Measurements from ENCODE around the gene MEI1. TPM values are rescaled to one million over a fixed set of nuclear protein-coding genes. Genes with fewer than 3 reads are reported as not detected.
A peak's percentile ranks its signal among the peaks of the same experiment; 100 is the strongest.
"Not testable (repeated sequence)": the region's sequence is repeated elsewhere in the genome, so short reads cannot be mapped to it uniquely, and the experiment has no call there.

MEI1 gene
- total RNA-seq, 1 experiment from 2014 or later, result 4.9 TPM

DNA sequence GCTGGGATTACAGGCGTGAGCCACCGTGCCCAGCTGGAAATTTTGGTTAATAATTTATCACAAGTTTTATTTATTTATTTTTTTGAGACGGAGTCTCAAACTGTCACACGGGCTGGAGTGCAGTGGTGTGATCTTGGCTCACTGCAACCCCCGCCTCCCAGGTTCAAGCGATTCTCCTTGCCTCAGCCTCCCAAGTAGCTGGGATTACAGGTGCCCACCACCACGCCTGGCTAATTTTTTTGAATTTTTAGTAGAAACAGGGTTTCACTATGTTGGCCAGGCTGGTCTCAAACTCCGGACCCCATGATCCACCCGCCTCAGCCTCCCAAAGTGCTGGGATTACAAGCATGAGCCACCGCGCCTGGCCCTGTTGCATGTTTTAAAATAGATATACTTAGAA is 12.4 kb upstream of the MEI1 start:
- not testable (repeated sequence) for H3K9me3 ChIP-seq (ENCODE audit: low read length); H3K36me3 ChIP-seq (ENCODE audit: insufficient read depth, low read length); H3K9me2 ChIP-seq (replicated peaks; ENCODE audit: insufficient read depth, low read length); DNase-seq; H3K27me3 ChIP-seq (ENCODE audit: low read length); H2AFZ ChIP-seq (ENCODE audit: low read length)
- Histone ChIP-seq H3K27ac (ENCODE audit: low read length) (peak overlapping the region; percentile 79), H3K9ac (ENCODE audit: low read length) (peak overlapping the region; percentile 95), H3K79me2 (ENCODE audit: low read length) (peaks cover 71% of the 10 kb centered on the region), H4K20me1 (ENCODE audit: insufficient read depth, low read depth, low read length) (peaks cover 23% of the 10 kb centered on the region), H3K4me2 (ENCODE audit: low read depth, low read length, poor library complexity, severe bottlenecking) (peak overlapping the region; percentile 78), H3K4me3 (ENCODE audit: low read length) (peak overlapping the region; percentile 96), H3K4me1 (ENCODE audit: low read length) (peaks cover 40% of the 10 kb centered on the region)

- Histone ChIP-seq H3K9me3 (ENCODE audit: low read length) (no peaks in the 10 kb centered on the region), H4K20me1 (ENCODE audit: insufficient read depth, low read depth, low read length) (peaks cover 18% of the 10 kb centered on the region), H2AFZ (ENCODE audit: low read length) (no peak overlapping the region), H3K4me1 (ENCODE audit: low read length) (peaks cover 39% of the 10 kb centered on the region), H3K27me3 (ENCODE audit: low read length) (no peaks in the 10 kb centered on the region), H3K36me3 (ENCODE audit: insufficient read depth, low read length) (no peaks in the 10 kb centered on the region), H3K79me2 (ENCODE audit: low read length) (peaks cover 61% of the 10 kb centered on the region), H3K27ac (ENCODE audit: low read length) (peak overlapping the region; percentile 79), H3K9ac (ENCODE audit: low read length) (peak overlapping the region; percentile 95), H3K9me2 (replicated peaks; ENCODE audit: insufficient read depth, low read length) (no peaks in the 10 kb centered on the region), H3K4me3 (ENCODE audit: low read length) (peak overlapping the region; percentile 96), H3K4me2 (ENCODE audit: low read depth, low read length, poor library complexity, severe bottlenecking) (peak overlapping the region; percentile 78)
- DNase-seq, result peak; percentile 80
Measured at GRCh38 chr22:41687901-41688364, 11.4 kb upstream of the MEI1 start.

GRCh38 chr22:41688365-41689211 is 10.7 kb upstream of the MEI1 start, which contains the start of gene SNU13:
TSS of gene SNU13 (minus strand) at chr22:41688867. CDS start at chr22:41688796, 71 bp downstream.
- Histone ChIP-seq H2AFZ (ENCODE audit: low read length) (peak within 1 kb of the TSS; percentile 29; the same call in 1 of the 2 replicates), H3K4me3 (ENCODE audit: low read length) (peak within 1 kb of the TSS; percentile 96), H3K79me2 (ENCODE audit: low read length) (peaks cover 54% of the 10 kb centered on the region), H3K4me1 (ENCODE audit: low read length) (peaks cover 33% of the 10 kb centered on the region), H4K20me1 (ENCODE audit: insufficient read depth, low read depth, low read length) (peaks cover 11% of the 10 kb centered on the region), H3K9ac (ENCODE audit: low read length) (peak within 1 kb of the TSS; percentile 95), H3K9me2 (replicated peaks; ENCODE audit: insufficient read depth, low read length) (no peaks in the 10 kb centered on the region), H3K9me3 (ENCODE audit: low read length) (no peaks in the 10 kb centered on the region), H3K4me2 (ENCODE audit: low read depth, low read length, poor library complexity, severe bottlenecking) (peak within 1 kb of the TSS; percentile 78), H3K27me3 (ENCODE audit: low read length) (no peaks in the 10 kb centered on the region), H3K27ac (ENCODE audit: low read length) (peak within 1 kb of the TSS; percentile 79), H3K36me3 (ENCODE audit: insufficient read depth, low read length) (no peaks in the 10 kb centered on the region)
- DNase-seq, result peak; percentile 97

DNA sequence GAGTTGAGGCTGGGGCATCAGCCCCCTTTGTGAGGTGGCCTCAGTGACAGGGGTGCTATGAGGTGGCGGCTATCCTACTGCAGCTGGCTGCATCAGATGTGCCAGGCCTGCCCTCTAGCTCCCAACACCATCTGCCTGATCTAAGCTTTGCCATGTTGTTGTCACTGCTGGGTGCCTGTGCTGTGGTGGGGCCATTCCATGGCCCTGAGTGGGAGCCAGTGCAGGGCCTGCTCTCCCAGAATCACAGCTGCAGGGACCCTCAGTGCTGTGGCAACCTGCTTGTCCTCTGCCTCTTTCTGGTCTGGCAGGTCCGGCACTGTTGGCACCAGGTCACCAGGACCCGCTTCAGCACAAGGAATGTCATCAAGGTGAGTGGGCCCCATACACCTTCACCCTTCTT is 8.8 kb upstream of the MEI1 start:
- no peak for DNase-seq
- H3K79me2 ChIP-seq (ENCODE audit: low read length), result peaks cover 36% of the 10 kb centered on the region
- no peaks in the 10 kb centered on the region for H3K9me3 ChIP-seq (ENCODE audit: low read length)
- H3K27ac ChIP-seq (ENCODE audit: low read length), result 0 out of 2 replicates have a peak overlapping the region, but pooled peaks have one; percentile 4
- peaks cover 4% of the 10 kb centered on the region; the same call in 1 of the 2 replicates for H4K20me1 ChIP-seq (ENCODE audit: insufficient read depth, low read depth, low read length)
- no peaks in the 10 kb centered on the region for H3K9me2 ChIP-seq (replicated peaks; ENCODE audit: insufficient read depth, low read length)
- peak overlapping the region; percentile 24 for H3K9ac ChIP-seq (ENCODE audit: low read length)
- H2AFZ ChIP-seq (ENCODE audit: low read length), result no peak overlapping the region
- H3K36me3 ChIP-seq (ENCODE audit: insufficient read depth, low read length), result no peaks in the 10 kb centered on the region
- no peak overlapping the region for H3K4me3 ChIP-seq (ENCODE audit: low read length)
- no peak overlapping the region for H3K4me2 ChIP-seq (ENCODE audit: low read depth, low read length, poor library complexity, severe bottlenecking)
- H3K27me3 ChIP-seq (ENCODE audit: low read length), result no peaks in the 10 kb centered on the region
- H3K4me1 ChIP-seq (ENCODE audit: low read length), result peaks cover 27% of the 10 kb centered on the region

- Histone ChIP-seq H3K9me3 (ENCODE audit: low read length) (no peaks in the 10 kb centered on the region), H3K27ac (ENCODE audit: low read length) (no peak overlapping the region), H3K36me3 (ENCODE audit: insufficient read depth, low read length) (no peaks in the 10 kb centered on the region), H4K20me1 (ENCODE audit: insufficient read depth, low read depth, low read length) (no peaks in the 10 kb centered on the region), H3K9me2 (replicated peaks; ENCODE audit: insufficient read depth, low read length) (no peaks in the 10 kb centered on the region), H3K4me2 (ENCODE audit: low read depth, low read length, poor library complexity, severe bottlenecking) (no peak overlapping the region), H3K4me1 (ENCODE audit: low read length) (peaks cover 25% of the 10 kb centered on the region), H3K27me3 (ENCODE audit: low read length) (no peaks in the 10 kb centered on the region), H2AFZ (ENCODE audit: low read length) (no peak overlapping the region), H3K4me3 (ENCODE audit: low read length) (no peak overlapping the region), H3K79me2 (ENCODE audit: low read length) (no peaks in the 10 kb centered on the region), H3K9ac (ENCODE audit: low read length) (no peak overlapping the region)
- no peak for DNase-seq
Measured at GRCh38 chr22:41695211-41695610, 4.1 kb upstream of the MEI1 start.

DNA sequence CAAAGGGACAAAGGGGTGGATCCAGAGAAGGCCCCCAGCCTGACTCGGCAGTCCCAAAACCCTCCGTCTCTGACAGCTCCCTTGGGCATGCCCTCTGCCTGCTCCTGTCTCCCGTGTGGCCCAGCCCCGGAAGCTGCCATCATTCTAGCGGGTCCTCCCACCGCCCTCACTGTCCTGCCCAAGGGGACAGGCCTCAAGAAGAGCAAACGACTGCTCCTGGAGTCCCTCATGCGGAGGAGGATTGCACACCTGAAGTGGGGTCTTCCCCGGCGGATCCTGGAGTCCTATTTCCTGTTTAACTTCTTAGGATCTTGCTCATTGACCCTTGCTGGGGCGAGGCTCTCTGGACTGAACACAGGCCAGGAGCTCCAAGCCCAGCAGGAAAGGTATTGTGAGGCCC is 2.6 kb upstream of the MEI1 start:
- Histone ChIP-seq H3K36me3 (ENCODE audit: insufficient read depth, low read length) (no peaks in the 10 kb centered on the region), H3K4me1 (ENCODE audit: low read length) (peaks cover 16% of the 10 kb centered on the region), H3K27me3 (ENCODE audit: low read length) (no peaks in the 10 kb centered on the region), H3K4me2 (ENCODE audit: low read depth, low read length, poor library complexity, severe bottlenecking) (peak overlapping the region; percentile 56), H3K27ac (ENCODE audit: low read length) (no peak overlapping the region), H2AFZ (ENCODE audit: low read length) (peak overlapping the region; percentile 60), H4K20me1 (ENCODE audit: insufficient read depth, low read depth, low read length) (no peaks in the 10 kb centered on the region), H3K4me3 (ENCODE audit: low read length) (peak overlapping the region; percentile 34; the same call in 1 of the 2 replicates), H3K79me2 (ENCODE audit: low read length) (no peaks in the 10 kb centered on the region), H3K9me2 (replicated peaks; ENCODE audit: insufficient read depth, low read length) (no peaks in the 10 kb centered on the region), H3K9ac (ENCODE audit: low read length) (peak overlapping the region; percentile 64), H3K9me3 (ENCODE audit: low read length) (no peaks in the 10 kb centered on the region)
- DNase-seq, result peak; percentile 52

DNA sequence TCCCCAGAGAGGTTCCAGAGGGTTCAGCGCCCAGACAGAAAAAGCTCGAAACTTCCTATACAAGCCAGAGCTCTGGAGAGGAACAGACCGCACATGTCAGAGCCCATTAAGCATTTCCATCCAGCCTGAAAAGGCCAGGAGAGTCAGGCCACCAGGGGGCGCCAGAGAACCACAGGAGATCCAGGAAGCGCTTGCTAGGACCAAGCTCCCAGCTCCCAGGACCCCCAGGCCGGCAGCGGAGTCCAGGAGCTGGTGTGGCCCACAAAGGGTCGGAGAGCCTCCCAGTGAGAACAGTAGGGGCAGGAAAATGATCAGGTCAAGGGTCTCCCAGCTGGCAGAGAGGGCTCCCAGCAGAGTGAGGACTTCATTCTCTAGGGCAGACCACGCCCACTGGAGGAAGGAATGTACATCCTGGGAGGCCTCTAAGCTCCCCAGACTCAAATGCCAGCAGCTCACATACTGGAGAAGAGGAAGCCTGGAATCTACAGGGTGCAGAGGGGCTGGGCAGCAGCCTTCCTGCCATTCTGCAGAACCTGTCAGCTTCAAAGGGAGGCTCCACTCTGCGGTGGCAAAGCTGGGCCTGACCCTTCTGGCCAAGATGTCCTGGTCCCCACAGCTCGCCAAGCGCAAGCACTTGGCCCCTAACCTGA is 2.1 kb upstream of the MEI1 start:
- peak; percentile 96 for DNase-seq
- H3K27ac ChIP-seq (ENCODE audit: low read length), result no peak overlapping the region
- H2AFZ ChIP-seq (ENCODE audit: low read length), result peak overlapping the region; percentile 60
- H3K4me1 ChIP-seq (ENCODE audit: low read length), result peaks cover 16% of the 10 kb centered on the region
- H3K4me3 ChIP-seq (ENCODE audit: low read length), result peak overlapping the region; percentile 34; the same call in 1 of the 2 replicates
- H3K36me3 ChIP-seq (ENCODE audit: insufficient read depth, low read length), result no peaks in the 10 kb centered on the region
- H3K9me2 ChIP-seq (replicated peaks; ENCODE audit: insufficient read depth, low read length), result no peaks in the 10 kb centered on the region
- H3K27me3 ChIP-seq (ENCODE audit: low read length), result no peaks in the 10 kb centered on the region
- no peaks in the 10 kb centered on the region for H3K9me3 ChIP-seq (ENCODE audit: low read length)
- H3K79me2 ChIP-seq (ENCODE audit: low read length), result no peaks in the 10 kb centered on the region
- no peaks in the 10 kb centered on the region for H4K20me1 ChIP-seq (ENCODE audit: insufficient read depth, low read depth, low read length)
- peak overlapping the region; percentile 56 for H3K4me2 ChIP-seq (ENCODE audit: low read depth, low read length, poor library complexity, severe bottlenecking)
- H3K9ac ChIP-seq (ENCODE audit: low read length), result peak overlapping the region; percentile 64

GRCh38 chr22:41700108-41700364 is 733 bp downstream of the MEI1 start:
- Histone ChIP-seq H3K4me1 (ENCODE audit: low read length) (peaks cover 16% of the 10 kb centered on the region), H4K20me1 (ENCODE audit: insufficient read depth, low read depth, low read length) (no peaks in the 10 kb centered on the region), H3K27me3 (ENCODE audit: low read length) (no peaks in the 10 kb centered on the region), H2AFZ (ENCODE audit: low read length) (no peak overlapping the region), H3K79me2 (ENCODE audit: low read length) (no peaks in the 10 kb centered on the region), H3K4me2 (ENCODE audit: low read depth, low read length, poor library complexity, severe bottlenecking) (no peak overlapping the region), H3K4me3 (ENCODE audit: low read length) (no peak overlapping the region), H3K9me2 (replicated peaks; ENCODE audit: insufficient read depth, low read length) (no peaks in the 10 kb centered on the region), H3K27ac (ENCODE audit: low read length) (no peak overlapping the region), H3K36me3 (ENCODE audit: insufficient read depth, low read length) (no peaks in the 10 kb centered on the region), H3K9me3 (ENCODE audit: low read length) (no peaks in the 10 kb centered on the region), H3K9ac (ENCODE audit: low read length) (no peak overlapping the region)
- DNase-seq, result no peak
